Chondrocyte (in vitro differentiated cells): ENCODE results near the gene NR2E1. TPM values are rescaled to one million over a fixed set of nuclear protein-coding genes. Genes with fewer than 3 reads are reported as not detected.

ENCODE experiments used
- DNase-seq: peaks from one replicate; pipeline ENCODE4 v3.0.0; 2021; ENCODE audit warnings: mixed read lengths, low spot score
- H3K27ac Mint-ChIP-seq: one replicate; pipeline ENCODE4 v1.8.0; 2021; ENCODE audit warnings: mild to moderate bottlenecking, moderate library complexity, mixed read lengths; ENCODE audit not compliant: unreplicated experiment
- H3K27me3 Mint-ChIP-seq: 2 replicates; pipeline ENCODE4 v1.8.0; 2021; ENCODE audit warnings: low read depth, mixed read lengths
- H3K36me3 Mint-ChIP-seq: 2 replicates; pipeline ENCODE4 v1.8.0; 2021; ENCODE audit warnings: low read depth, mixed read lengths
- H3K4me1 Mint-ChIP-seq: 2 replicates; pipeline ENCODE4 v1.8.0; 2021; ENCODE audit warnings: low read depth, mild to moderate bottlenecking, mixed read lengths
- H3K4me3 Mint-ChIP-seq: one replicate; pipeline ENCODE4 v1.8.0; 2021; ENCODE audit warnings: mild to moderate bottlenecking, moderate library complexity, mixed read lengths; ENCODE audit not compliant: unreplicated experiment
- H3K9me3 Mint-ChIP-seq: 2 replicates; pipeline ENCODE4 v1.8.0; 2021; ENCODE audit warnings: low read depth, mixed read lengths
- total RNA-seq: library from RNA; stranded (reverse); gene quantifications from 3 replicates; pipeline ENCODE4 v1.2.1, GENCODE V29; 2021
- TF ChIP-seq, protein P1 (sequence below): fragments of 200-600 bp; sonication (generic); IDR thresholded peaks from 2 replicates; pipeline ENCODE4 v1.5.0; 2021; ENCODE audit warnings: antibody characterized with exemption, mild to moderate bottlenecking, moderate library complexity

The NR2E1 gene
- total RNA-seq, 1 donor from 2014 or later: not detected

- TF ChIP-seq, protein P1, sequence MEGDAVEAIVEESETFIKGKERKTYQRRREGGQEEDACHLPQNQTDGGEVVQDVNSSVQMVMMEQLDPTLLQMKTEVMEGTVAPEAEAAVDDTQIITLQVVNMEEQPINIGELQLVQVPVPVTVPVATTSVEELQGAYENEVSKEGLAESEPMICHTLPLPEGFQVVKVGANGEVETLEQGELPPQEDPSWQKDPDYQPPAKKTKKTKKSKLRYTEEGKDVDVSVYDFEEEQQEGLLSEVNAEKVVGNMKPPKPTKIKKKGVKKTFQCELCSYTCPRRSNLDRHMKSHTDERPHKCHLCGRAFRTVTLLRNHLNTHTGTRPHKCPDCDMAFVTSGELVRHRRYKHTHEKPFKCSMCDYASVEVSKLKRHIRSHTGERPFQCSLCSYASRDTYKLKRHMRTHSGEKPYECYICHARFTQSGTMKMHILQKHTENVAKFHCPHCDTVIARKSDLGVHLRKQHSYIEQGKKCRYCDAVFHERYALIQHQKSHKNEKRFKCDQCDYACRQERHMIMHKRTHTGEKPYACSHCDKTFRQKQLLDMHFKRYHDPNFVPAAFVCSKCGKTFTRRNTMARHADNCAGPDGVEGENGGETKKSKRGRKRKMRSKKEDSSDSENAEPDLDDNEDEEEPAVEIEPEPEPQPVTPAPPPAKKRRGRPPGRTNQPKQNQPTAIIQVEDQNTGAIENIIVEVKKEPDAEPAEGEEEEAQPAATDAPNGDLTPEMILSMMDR: peak; percentile 44
- Mint-ChIP-seq H3K36me3 (no peaks in the 10 kb centered on the region), H3K4me3 (peak overlapping the region; percentile 77), H3K27ac (peak overlapping the region; percentile 98), H3K4me1 (peaks cover 30% of the 10 kb centered on the region), H3K9me3 (no peaks in the 10 kb centered on the region), H3K27me3 (no peaks in the 10 kb centered on the region)
- no peak for DNase-seq
Observed at GRCh38 chr6:108133594-108134179, 32.1 kb upstream of the NR2E1 start.

GRCh38 chr6:108134213-108134970 is 31.4 kb upstream of the NR2E1 start:
- Mint-ChIP-seq H3K27ac (peak overlapping the region; percentile 90), H3K4me3 (peak overlapping the region; percentile 54), H3K4me1 (peaks cover 27% of the 10 kb centered on the region), H3K36me3 (no peaks in the 10 kb centered on the region), H3K9me3 (no peaks in the 10 kb centered on the region), H3K27me3 (no peaks in the 10 kb centered on the region)
- DNase-seq: no peak
- TF ChIP-seq, protein P1: no peak

GRCh38 chr6:108142240-108142639 is 23.6 kb upstream of the NR2E1 start:
- Mint-ChIP-seq H3K9me3 (no peaks in the 10 kb centered on the region), H3K36me3 (no peaks in the 10 kb centered on the region), H3K27me3 (peaks cover 22% of the 10 kb centered on the region), H3K4me1 (no peaks in the 10 kb centered on the region), H3K4me3 (no peak overlapping the region), H3K27ac (no peak overlapping the region)
- TF ChIP-seq, protein P1: no peak
- DNase-seq: no peak

DNA sequence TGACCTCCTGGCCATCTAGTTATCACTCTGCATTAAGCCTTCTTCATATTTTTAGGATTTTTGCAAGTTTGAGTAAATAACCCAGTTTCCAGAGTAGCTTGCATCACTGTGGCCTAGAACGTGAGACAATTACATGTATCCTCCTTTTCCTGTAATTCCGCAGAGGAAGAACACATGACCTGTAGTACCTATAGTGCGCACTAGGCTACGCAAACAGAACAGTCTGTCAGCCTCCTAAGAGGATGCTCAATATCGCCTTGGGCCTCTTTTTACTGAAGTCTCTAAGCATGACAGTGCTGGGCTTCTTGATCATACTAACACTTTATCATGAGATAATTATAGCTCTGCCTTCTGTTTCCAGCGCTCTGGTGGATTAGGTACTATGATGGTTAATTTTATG is 20.2 kb upstream of the NR2E1 start:
- H3K27ac Mint-ChIP-seq: no peak overlapping the region
- TF ChIP-seq, protein P1: peak; percentile 24
- H3K4me1 Mint-ChIP-seq: no peaks in the 10 kb centered on the region
- DNase-seq: no peak
- peaks cover 41% of the 10 kb centered on the region for H3K27me3 Mint-ChIP-seq
- H3K36me3 Mint-ChIP-seq: peaks cover 5% of the 10 kb centered on the region
- peaks cover 4% of the 10 kb centered on the region for H3K9me3 Mint-ChIP-seq
- no peak overlapping the region for H3K4me3 Mint-ChIP-seq

- H3K4me3 Mint-ChIP-seq: no peak overlapping the region
- H3K27me3 Mint-ChIP-seq: peaks cover 74% of the 10 kb centered on the region
- peaks cover 4% of the 10 kb centered on the region for H3K9me3 Mint-ChIP-seq
- peaks cover 6% of the 10 kb centered on the region for H3K36me3 Mint-ChIP-seq
- TF ChIP-seq, protein P1: no peak
- H3K27ac Mint-ChIP-seq: no peak overlapping the region
- no peak for DNase-seq
- peaks cover 4% of the 10 kb centered on the region for H3K4me1 Mint-ChIP-seq
Observed at GRCh38 chr6:108152446-108152845, 13.4 kb upstream of the NR2E1 start.
